GM23248 (cell line): Measurements from ENCODE around the gene CIAO3.

Source experiments
- EZH2 ChIP-seq: fragments of 200-600 bp; sonication (generic); IDR thresholded peaks from 2 replicates; pipeline ENCODE4 v1.6.1; 2018; ENCODE audit warnings: antibody characterized with exemption, mild to moderate bottlenecking; ENCODE audit not compliant: insufficient read depth, poor library complexity, severe bottlenecking
- EZH2phosphoT487 ChIP-seq: fragments of 200-600 bp; sonication (generic); IDR thresholded peaks from 2 replicates; pipeline ENCODE4 v1.6.1; 2018; ENCODE audit warnings: antibody characterized with exemption, moderate library complexity, mild to moderate bottlenecking, low read depth; ENCODE audit not compliant: insufficient read depth

DNA sequence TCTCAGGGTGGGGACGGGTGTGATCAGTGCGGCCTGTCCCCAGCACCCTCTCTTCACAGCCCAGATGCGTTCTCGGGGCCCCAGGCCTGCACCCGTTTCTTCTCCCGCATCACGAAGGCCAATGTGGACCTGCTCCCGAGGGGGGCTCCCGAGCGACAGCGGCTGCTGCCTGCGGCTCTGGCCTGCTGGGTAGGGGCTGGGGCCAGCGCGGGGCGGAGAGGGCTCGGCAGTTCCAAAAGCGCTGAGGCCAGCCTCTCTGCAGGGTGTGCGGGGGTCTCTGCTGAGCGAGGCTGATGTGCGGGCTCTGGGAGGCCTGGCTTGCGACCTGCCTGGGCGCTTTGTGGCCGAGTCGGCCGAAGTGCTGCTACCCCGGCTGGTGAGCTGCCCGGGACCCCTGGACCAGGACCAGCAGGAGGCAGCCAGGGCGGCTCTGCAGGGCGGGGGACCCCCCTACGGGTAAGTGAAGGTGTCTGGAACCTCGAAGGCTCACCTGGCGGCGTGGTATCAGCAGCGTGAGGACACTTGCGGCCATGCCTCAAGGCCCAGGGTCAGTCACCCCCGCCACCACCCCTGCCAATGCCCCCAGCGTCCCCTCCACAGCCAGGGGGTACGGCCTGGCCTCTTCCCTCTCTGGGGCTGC, 24.2 kb upstream of the CIAO3 start:
- no peak for TF ChIP-seq EZH2phosphoT487
- TF ChIP-seq EZH2, result no peak
